HepG2 (cell line): ENCODE measurements around the gene PPM1H. TPM values are rescaled to one million over a fixed set of nuclear protein-coding genes. Genes with fewer than 3 reads are reported as not detected.

Experiments
- ATAC-seq: fragments of 200-7000 bp; cut with Tn5 transposase; 3 replicates; pipeline ENCODE4 v1.9.1; 2020; ENCODE audit warnings: mild to moderate bottlenecking, moderate library complexity
- BruUV-seq: library from RNA; stranded (reverse); fragments of 400-500 nt; replicated peaks from 2 replicates; lab custom pipeline; 2021; lab: Mats Ljungman, UMichigan
- CTCF ChIA-PET: fragments of 300-600 bp; formaldehyde crosslinking; extraction: SDS; loops from one replicate; lab custom pipeline; 2021; ENCODE audit warnings: low total read pairs, inconsistent platforms, low intra/inter-chr PET ratio; lab: Yijun Ruan, JAX
- POLR2A ChIA-PET: fragments of 350-600 bp; sonication (Branson Sonifier 250); formaldehyde crosslinking; loops from one replicate; lab custom pipeline; 2020; ENCODE audit warnings: antibody characterized with exemption, inconsistent platforms; lab: Yijun Ruan, JAX
- DNase-seq: peaks from one replicate; pipeline ENCODE4 v3.0.0-alpha.2; 2015; ENCODE audit warnings: low spot score
- FAIRE-seq: peaks from 3 replicates; lab custom pipeline; 2011; peaks lifted over from hg19 to GRCh38; lab: Jason Lieb, UNC
- H2AFZ ChIP-seq: one replicate; pipeline ENCODE4 v1.6.1; 2011; ENCODE audit warnings: low read length, inconsistent platforms
- H3K27ac ChIP-seq: fragments of 300-600 bp; 3 replicates; pipeline ENCODE4 v1.8.0; 2011; ENCODE audit warnings: mixed run types, mild to moderate bottlenecking, mixed read lengths, low read length, inconsistent platforms; ENCODE audit not compliant: insufficient read depth; ENCODE audit errors: extremely low read length
- H3K27me3 ChIP-seq, 2 experiments: fragments of 200-600 bp in 1 of 2; 2 replicates in 1 of 2; 3 replicates in 1 of 2; pipeline versions ENCODE4 v1.6.0 to v1.8.0; 2011; ENCODE audit warnings: low read length in 2 of 2, mild to moderate bottlenecking in 2 of 2, moderate library complexity in 2 of 2, inconsistent platforms in 1 of 2; ENCODE audit not compliant: insufficient read depth in 2 of 2, control insufficient read depth in 1 of 2
- H3K36me3 ChIP-seq, 2 experiments: fragments of 200-600 bp in 1 of 2; replicated peaks in 1 of 2; 2 replicates in 1 of 2; 3 replicates in 1 of 2; pipeline versions ENCODE4 v1.5.1 to v1.8.0; 2011; ENCODE audit warnings: low read length in 2 of 2, inconsistent platforms in 1 of 2; ENCODE audit not compliant: insufficient read depth in 2 of 2, control insufficient read depth in 1 of 2
- H3K4me1 ChIP-seq: 2 replicates; pipeline ENCODE4 v1.5.1; 2012; ENCODE audit warnings: low read length, inconsistent platforms; ENCODE audit not compliant: insufficient read depth
- H3K4me2 ChIP-seq: 2 replicates; pipeline ENCODE4 v1.6.0; 2011; ENCODE audit warnings: low read depth, low read length, inconsistent platforms
- H3K4me3 ChIP-seq, 3 experiments: fragments of 200-600 bp in 1 of 3; sonication (generic), shearing (Covaris generic) in 1 of 3; replicated peaks in 1 of 3; 2 replicates each; pipeline ENCODE4 v1.5.1; 2011 to 2016; ENCODE audit warnings: low read length in 3 of 3, inconsistent platforms in 2 of 3, low read depth in 2 of 3, mild to moderate bottlenecking in 2 of 3, control low read depth in 1 of 3, mixed read lengths in 1 of 3; ENCODE audit not compliant: insufficient read depth in 1 of 3
- H3K79me2 ChIP-seq: one replicate; pipeline ENCODE4 v1.6.1; 2011; ENCODE audit warnings: low read length, inconsistent platforms; ENCODE audit not compliant: insufficient read depth
- H3K9ac ChIP-seq: 2 replicates; pipeline ENCODE4 v1.6.0; 2011; ENCODE audit warnings: mild to moderate bottlenecking, low read depth, low read length, inconsistent platforms; ENCODE audit not compliant: insufficient read depth
- H3K9me3 ChIP-seq: 2 replicates; pipeline ENCODE4 v1.5.1; 2012; ENCODE audit warnings: mild to moderate bottlenecking, low read length
- H4K20me1 ChIP-seq: 2 replicates; pipeline ENCODE4 v1.6.0; 2011; ENCODE audit warnings: inconsistent platforms, mild to moderate bottlenecking, low read length, moderate library complexity; ENCODE audit not compliant: insufficient read depth
- CCDC6 ChIP-seq: sonication (generic); formaldehyde crosslinking; IDR thresholded peaks from 2 replicates; pipeline ENCODE4 v1.8.1; 2022; ENCODE audit warnings: mild to moderate bottlenecking, missing genetic modification reagents, moderate library complexity
- KDM4B ChIP-seq: sonication (generic); formaldehyde crosslinking; IDR thresholded peaks from 2 replicates; pipeline ENCODE4 v1.4.0; 2020; ENCODE audit warnings: missing genetic modification reagents
- MAZ ChIP-seq, 2 experiments: sonication (generic) in 1 of 2; formaldehyde crosslinking in 1 of 2; IDR thresholded peaks; 2 replicates each; pipeline versions ENCODE4 v1.5.0 to v1.6.1; 2012 to 2020; ENCODE audit warnings: low read depth in 2 of 2, mild to moderate bottlenecking in 2 of 2, borderline replicate concordance in 1 of 2, improper control_type of control experiment in 1 of 2, low read length in 1 of 2, missing genetic modification reagents in 1 of 2, moderate library complexity in 1 of 2
- MEIS2 ChIP-seq: sonication (generic); formaldehyde crosslinking; IDR thresholded peaks from 2 replicates; pipeline ENCODE4 v1.9.0; 2021; ENCODE audit warnings: mild to moderate bottlenecking, missing genetic modification reagents
- MIER2 ChIP-seq: IDR thresholded peaks from 2 replicates; pipeline ENCODE4 v1.6.1; 2016; ENCODE audit warnings: missing biosample characterization, missing genetic modification reagents
- NFKB2 ChIP-seq: sonication (generic); formaldehyde crosslinking; IDR thresholded peaks from 2 replicates; pipeline ENCODE4 v1.4.0; 2020; ENCODE audit warnings: missing genetic modification reagents, borderline replicate concordance
- NRL ChIP-seq: sonication (generic); formaldehyde crosslinking; IDR thresholded peaks from 2 replicates; pipeline ENCODE4 v1.5.0; 2020; ENCODE audit warnings: missing genetic modification reagents, mild to moderate bottlenecking, moderate library complexity, borderline replicate concordance
- RFX3 ChIP-seq: IDR thresholded peaks from 2 replicates; pipeline ENCODE4 v1.6.1; 2016; ENCODE audit warnings: missing biosample characterization, missing genetic modification reagents
- ZNF225 ChIP-seq: sonication (generic); formaldehyde crosslinking; IDR thresholded peaks from 2 replicates; pipeline ENCODE4 v1.4.0; 2020; ENCODE audit warnings: mild to moderate bottlenecking, missing genetic modification reagents
- ZNF24 ChIP-seq: fragments of 450-650 bp; IDR thresholded peaks from 2 replicates; pipeline ENCODE4 v1.6.1; 2017; ENCODE audit warnings: antibody characterized with exemption, mild to moderate bottlenecking
- ZNF451 ChIP-seq: sonication (generic); formaldehyde crosslinking; IDR thresholded peaks from 2 replicates; pipeline ENCODE4 v1.5.0; 2020; ENCODE audit warnings: mild to moderate bottlenecking, missing genetic modification reagents
- WGBS: methylation state at CpG from one replicate; pipeline ENCODE4 v1.1.6; 2017; ENCODE audit warnings: low lambda C conversion rate; 5-methylcytosine and 5-hydroxymethylcytosine counted together
- in situ Hi-C: cut with HindIII; loops from 2 replicates; pipeline ENCODE4 v1.10.0; 2017; ENCODE audit warnings: low pct_unique_long_range_greater_than_20kb; ENCODE audit not compliant: extremely low pct_ligation_motif_present
- intact Hi-C: fragments of 100-400 bp; cut with micrococcal nuclease; formaldehyde crosslinking; loops from one replicate; pipeline ENCODE4 v1.10.0; 2022; ENCODE audit not compliant: unreplicated experiment
- polyA plus RNA-seq, 8 experiments: library from polyadenylated mRNA; depleted of rRNA in 3 of 8; stranded (reverse) in 7 of 8; unstranded in 1 of 8; fragments of >200 nt; fragmentation: Illumina TruSeq in 4 of 8; extraction: Trizol in 4 of 8; gene quantifications; 2 replicates each; pipeline versions ENCODE4 v1.2.1 to v1.2.3, GENCODE V29; 2011 to 2016; ENCODE audit warnings: low read depth in 4 of 8, missing spikeins in 1 of 8, mixed read lengths in 1 of 8; ENCODE audit not compliant: insufficient read depth in 1 of 8
- total RNA-seq, 5 experiments: library from RNA; depleted of rRNA; stranded (reverse); fragments of >200 nt; fragmentation: Illumina TruSeq; extraction: Trizol; gene quantifications; 2 replicates each; pipeline ENCODE4 v1.2.3, GENCODE V29; 2016; ENCODE audit warnings: low read depth in 1 of 5
- TF ChIP-seq, protein P1 (sequence below): sonication (generic); formaldehyde crosslinking; IDR thresholded peaks from 2 replicates; pipeline ENCODE4 v1.5.0; 2020; ENCODE audit warnings: mild to moderate bottlenecking, missing genetic modification reagents, borderline replicate concordance

PPM1H gene
- total and polyA plus RNA-seq, 2 of the 13 experiments (the other 11 are each of a cell fraction or from before 2014, with no cell fraction given): 29.1 to 38.1 TPM

DNA sequence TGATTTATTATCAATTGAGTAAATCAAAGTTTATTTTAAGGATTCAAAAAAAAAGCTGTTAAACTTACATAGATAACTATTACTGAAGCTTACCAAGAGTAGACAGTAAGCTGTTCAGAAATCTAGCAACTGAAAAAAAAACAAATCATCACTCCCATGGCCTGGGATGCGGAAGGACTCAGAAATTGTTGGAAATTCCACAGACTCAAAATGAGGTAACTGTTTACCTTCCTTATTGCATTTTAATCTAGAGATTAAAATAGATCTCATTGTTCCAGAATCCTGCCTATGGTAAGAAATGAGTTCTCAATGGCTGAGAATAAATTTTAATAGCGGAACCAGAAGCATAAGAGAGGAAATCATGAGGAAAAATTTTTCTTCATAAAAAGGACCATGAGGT lies 87.2 kb downstream of the PPM1H start:
- in situ Hi-C loops (no loop called here), intact Hi-C loops (no loop called here)
- no peaks in the 10 kb centered on the region for H3K9me3 ChIP-seq
- no peaks in the 10 kb centered on the region for H3K27me3 ChIP-seq
- no peak overlapping the region for H3K4me2 ChIP-seq
- peaks cover 39% of the 10 kb centered on the region for H3K4me1 ChIP-seq
- DNase-seq (no peak), ATAC-seq (no peak), FAIRE-seq (no peak)
- POLR2A ChIA-PET: no interaction called here
- no peak overlapping the region for H3K9ac ChIP-seq
- no peak overlapping the region for H3K4me3 ChIP-seq
- peaks cover 36% of the 10 kb centered on the region for H3K79me2 ChIP-seq
- no TSS peak for BruUV-seq
- H2AFZ ChIP-seq: no peak overlapping the region
- H4K20me1 ChIP-seq: no peaks in the 10 kb centered on the region; the same call in 1 of the 2 replicates
- H3K36me3 ChIP-seq: no peaks in the 10 kb centered on the region; a peak in 1 of 5 replicates
- CTCF ChIA-PET: no interaction called here
- WGBS: 97% methylated on average over 2 of the region's 2 CpGs
- TF ChIP-seq ZNF451 (CRISPR knock-in tag): no peak
- TF ChIP-seq KDM4B (CRISPR knock-in tag): no peak
- TF ChIP-seq NRL: no peak
- TF ChIP-seq ZNF225: no peak
- no peak for TF ChIP-seq MIER2 (CRISPR knock-in tag)
- no peak for TF ChIP-seq MAZ (IDR thresholded peaks at IDR 0.05; ENCODE audit: borderline replicate concordance, low read depth, low read length)
- no peak for TF ChIP-seq MAZ (CRISPR knock-in tag; IDR thresholded peaks at IDR 0.05; ENCODE audit: low read depth)
- TF ChIP-seq ZNF24: no peak
- TF ChIP-seq RFX3 (CRISPR knock-in tag): no peak
- no peak for TF ChIP-seq MEIS2 (CRISPR knock-in tag)
- no peak overlapping the region for H3K27ac ChIP-seq

DNA sequence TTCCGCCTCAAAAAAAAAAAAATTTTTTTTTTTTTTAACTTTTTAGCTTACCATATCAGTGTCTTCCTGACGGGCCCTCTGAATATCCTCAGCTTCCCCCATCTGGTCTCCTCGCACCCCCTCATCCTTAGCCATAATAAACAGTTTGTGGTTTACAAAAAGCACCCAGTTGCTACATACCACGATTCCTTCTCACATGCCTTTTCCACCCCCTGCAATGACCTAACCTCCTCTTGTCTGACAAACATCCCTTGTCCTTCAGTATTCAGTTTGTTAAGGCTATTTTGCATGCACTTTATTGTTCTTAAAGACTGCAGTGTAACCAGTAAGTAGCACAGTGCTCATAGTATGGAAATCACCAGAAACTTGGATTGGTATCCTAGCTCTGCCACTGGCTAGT lies 88.5 kb downstream of the PPM1H start:
- H3K4me1 ChIP-seq: peaks cover 50% of the 10 kb centered on the region
- TF ChIP-seq NFKB2 (no peak), CCDC6 (CRISPR knock-in tag) (no peak)
- TF ChIP-seq, protein P1, sequence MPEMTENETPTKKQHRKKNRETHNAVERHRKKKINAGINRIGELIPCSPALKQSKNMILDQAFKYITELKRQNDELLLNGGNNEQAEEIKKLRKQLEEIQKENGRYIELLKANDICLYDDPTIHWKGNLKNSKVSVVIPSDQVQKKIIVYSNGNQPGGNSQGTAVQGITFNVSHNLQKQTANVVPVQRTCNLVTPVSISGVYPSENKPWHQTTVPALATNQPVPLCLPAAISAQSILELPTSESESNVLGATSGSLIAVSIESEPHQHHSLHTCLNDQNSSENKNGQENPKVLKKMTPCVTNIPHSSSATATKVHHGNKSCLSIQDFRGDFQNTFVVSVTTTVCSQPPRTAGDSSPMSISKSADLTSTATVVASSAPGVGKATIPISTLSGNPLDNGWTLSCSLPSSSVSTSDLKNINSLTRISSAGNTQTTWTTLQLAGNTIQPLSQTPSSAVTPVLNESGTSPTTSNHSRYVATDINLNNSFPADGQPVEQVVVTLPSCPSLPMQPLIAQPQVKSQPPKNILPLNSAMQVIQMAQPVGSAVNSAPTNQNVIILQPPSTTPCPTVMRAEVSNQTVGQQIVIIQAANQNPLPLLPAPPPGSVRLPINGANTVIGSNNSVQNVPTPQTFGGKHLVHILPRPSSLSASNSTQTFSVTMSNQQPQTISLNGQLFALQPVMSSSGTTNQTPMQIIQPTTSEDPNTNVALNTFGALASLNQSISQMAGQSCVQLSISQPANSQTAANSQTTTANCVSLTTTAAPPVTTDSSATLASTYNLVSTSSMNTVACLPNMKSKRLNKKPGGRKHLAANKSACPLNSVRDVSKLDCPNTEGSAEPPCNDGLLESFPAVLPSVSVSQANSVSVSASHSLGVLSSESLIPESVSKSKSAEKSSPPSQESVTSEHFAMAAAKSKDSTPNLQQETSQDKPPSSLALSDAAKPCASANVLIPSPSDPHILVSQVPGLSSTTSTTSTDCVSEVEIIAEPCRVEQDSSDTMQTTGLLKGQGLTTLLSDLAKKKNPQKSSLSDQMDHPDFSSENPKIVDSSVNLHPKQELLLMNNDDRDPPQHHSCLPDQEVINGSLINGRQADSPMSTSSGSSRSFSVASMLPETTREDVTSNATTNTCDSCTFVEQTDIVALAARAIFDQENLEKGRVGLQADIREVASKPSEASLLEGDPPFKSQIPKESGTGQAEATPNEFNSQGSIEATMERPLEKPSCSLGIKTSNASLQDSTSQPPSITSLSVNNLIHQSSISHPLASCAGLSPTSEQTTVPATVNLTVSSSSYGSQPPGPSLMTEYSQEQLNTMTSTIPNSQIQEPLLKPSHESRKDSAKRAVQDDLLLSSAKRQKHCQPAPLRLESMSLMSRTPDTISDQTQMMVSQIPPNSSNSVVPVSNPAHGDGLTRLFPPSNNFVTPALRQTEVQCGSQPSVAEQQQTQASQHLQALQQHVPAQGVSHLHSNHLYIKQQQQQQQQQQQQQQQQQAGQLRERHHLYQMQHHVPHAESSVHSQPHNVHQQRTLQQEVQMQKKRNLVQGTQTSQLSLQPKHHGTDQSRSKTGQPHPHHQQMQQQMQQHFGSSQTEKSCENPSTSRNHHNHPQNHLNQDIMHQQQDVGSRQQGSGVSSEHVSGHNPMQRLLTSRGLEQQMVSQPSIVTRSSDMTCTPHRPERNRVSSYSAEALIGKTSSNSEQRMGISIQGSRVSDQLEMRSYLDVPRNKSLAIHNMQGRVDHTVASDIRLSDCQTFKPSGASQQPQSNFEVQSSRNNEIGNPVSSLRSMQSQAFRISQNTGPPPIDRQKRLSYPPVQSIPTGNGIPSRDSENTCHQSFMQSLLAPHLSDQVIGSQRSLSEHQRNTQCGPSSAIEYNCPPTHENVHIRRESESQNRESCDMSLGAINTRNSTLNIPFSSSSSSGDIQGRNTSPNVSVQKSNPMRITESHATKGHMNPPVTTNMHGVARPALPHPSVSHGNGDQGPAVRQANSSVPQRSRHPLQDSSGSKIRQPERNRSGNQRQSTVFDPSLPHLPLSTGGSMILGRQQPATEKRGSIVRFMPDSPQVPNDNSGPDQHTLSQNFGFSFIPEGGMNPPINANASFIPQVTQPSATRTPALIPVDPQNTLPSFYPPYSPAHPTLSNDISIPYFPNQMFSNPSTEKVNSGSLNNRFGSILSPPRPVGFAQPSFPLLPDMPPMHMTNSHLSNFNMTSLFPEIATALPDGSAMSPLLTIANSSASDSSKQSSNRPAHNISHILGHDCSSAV (CRISPR knock-in tag): no peak

More for the DNA sequence above, 88.5 kb downstream of the PPM1H start:
- FAIRE-seq: no peak
- ChIA-PET POLR2A (no interaction called here), CTCF (no interaction called here)
- no peak overlapping the region for H3K9ac ChIP-seq
- no peak overlapping the region for H3K4me2 ChIP-seq
- H3K36me3 ChIP-seq: no peaks in the 10 kb centered on the region; a peak in 1 of 5 replicates
- H3K27me3 ChIP-seq: no peaks in the 10 kb centered on the region
- intact Hi-C loops: no loop called here
- BruUV-seq: no TSS peak
- no peak for ATAC-seq
- H3K79me2 ChIP-seq: peaks cover 42% of the 10 kb centered on the region
- in situ Hi-C loops: no loop called here
- no peaks in the 10 kb centered on the region; the same call in 1 of the 2 replicates for H4K20me1 ChIP-seq
- no peak overlapping the region for H2AFZ ChIP-seq
- H3K9me3 ChIP-seq: no peaks in the 10 kb centered on the region
- H3K27ac ChIP-seq: no peak overlapping the region
- no peak overlapping the region for H3K4me3 ChIP-seq
- DNase-seq: no peak
- WGBS: 94% methylated on average over 4 of the region's 4 CpGs
